H9 (cell line): ENCODE results near the gene TEKT3. TPM values are rescaled to one million over a fixed set of nuclear protein-coding genes. Genes with fewer than 3 reads are reported as not detected.

Experiments used
- DNase-seq: peaks from one replicate; pipeline ENCODE4 v3.0.0-alpha.2; 2017
- H2AFZ ChIP-seq: one replicate; pipeline ENCODE4 v1.6.1; 2013; ENCODE audit warnings: mild to moderate bottlenecking, low read length, control low read depth, moderate library complexity
- H2AK5ac ChIP-seq: 2 replicates; pipeline ENCODE4 v1.6.1; 2013; ENCODE audit warnings: low read length, control low read depth, mixed read lengths; ENCODE audit not compliant: insufficient read length
- H2BK120ac ChIP-seq: one replicate; pipeline ENCODE4 v1.6.1; 2013; ENCODE audit warnings: low read depth, mild to moderate bottlenecking, low read length, control low read depth, inconsistent platforms; ENCODE audit not compliant: poor library complexity, severe bottlenecking
- H2BK12ac ChIP-seq: 2 replicates; pipeline ENCODE4 v1.6.1; 2013; ENCODE audit warnings: low read length, control low read depth, mixed read lengths, low read depth; ENCODE audit not compliant: insufficient read length
- H2BK15ac ChIP-seq: 2 replicates; pipeline ENCODE4 v1.6.1; 2013; ENCODE audit warnings: low read depth, low read length, control low read depth
- H2BK20ac ChIP-seq: one replicate; pipeline ENCODE4 v1.6.1; 2013; ENCODE audit warnings: low read depth, mild to moderate bottlenecking, low read length, control low read depth, inconsistent platforms; ENCODE audit not compliant: poor library complexity, severe bottlenecking
- H2BK5ac ChIP-seq: 2 replicates; pipeline ENCODE4 v1.6.1; 2013; ENCODE audit warnings: low read length, control low read depth, mixed read lengths; ENCODE audit not compliant: insufficient read length
- H3K14ac ChIP-seq: 2 replicates; pipeline ENCODE4 v1.6.1; 2013; ENCODE audit warnings: low read length, control low read depth; ENCODE audit not compliant: insufficient read depth
- H3K18ac ChIP-seq: 2 replicates; pipeline ENCODE4 v1.6.1; 2013; ENCODE audit warnings: low read depth, mild to moderate bottlenecking, mixed read lengths, low read length, control low read depth; ENCODE audit not compliant: insufficient read length
- H3K23ac ChIP-seq: 2 replicates; pipeline ENCODE4 v1.6.1; 2013; ENCODE audit warnings: low read length, control low read depth, mixed read lengths, low read depth; ENCODE audit not compliant: insufficient read length
- H3K23me2 ChIP-seq: 2 replicates; pipeline ENCODE4 v1.6.1; 2013; ENCODE audit warnings: low read depth, mild to moderate bottlenecking, mixed read lengths, low read length, control low read depth; ENCODE audit not compliant: insufficient read length, poor library complexity, severe bottlenecking
- H3K27ac ChIP-seq: 2 replicates; pipeline ENCODE4 v1.5.1; 2013; ENCODE audit warnings: low read length, control low read depth, mixed read lengths, low read depth; ENCODE audit not compliant: insufficient read length
- H3K27me3 ChIP-seq: 2 replicates; pipeline ENCODE4 v1.6.1; 2013; ENCODE audit warnings: low read length, control low read depth, inconsistent platforms; ENCODE audit not compliant: insufficient read depth
- H3K4ac ChIP-seq: 2 replicates; pipeline ENCODE4 v1.6.1; 2013; ENCODE audit warnings: low read depth, mild to moderate bottlenecking, control low read depth, inconsistent platforms, low read length, moderate library complexity
- H3K4me1 ChIP-seq: 2 replicates; pipeline ENCODE4 v1.6.1; 2013; ENCODE audit warnings: low read length, control low read depth, inconsistent platforms; ENCODE audit not compliant: insufficient read depth
- H3K4me2 ChIP-seq: 2 replicates; pipeline ENCODE4 v1.6.1; 2013; ENCODE audit warnings: low read length, control low read depth, mixed read lengths; ENCODE audit not compliant: insufficient read length, insufficient read depth
- H3K56ac ChIP-seq: 2 replicates; pipeline ENCODE4 v1.6.1; 2013; ENCODE audit warnings: low read depth, mild to moderate bottlenecking, mixed read lengths, low read length, control low read depth; ENCODE audit not compliant: insufficient read length
- H3K79me1 ChIP-seq: 2 replicates; pipeline ENCODE4 v1.6.1; 2013; ENCODE audit warnings: low read depth, mild to moderate bottlenecking, moderate library complexity, low read length, control low read depth, inconsistent platforms; ENCODE audit not compliant: insufficient read depth, poor library complexity, severe bottlenecking
- H3K79me2 ChIP-seq: 2 replicates; pipeline ENCODE4 v1.6.1; 2013; ENCODE audit warnings: low read length, control low read depth, inconsistent platforms; ENCODE audit not compliant: insufficient read depth
- H3K9ac ChIP-seq: 2 replicates; pipeline ENCODE4 v1.6.1; 2013; ENCODE audit warnings: low read length, control low read depth, mixed read lengths; ENCODE audit not compliant: insufficient read length; ENCODE audit errors: extremely low read depth
- H3K9me3 ChIP-seq: one replicate; pipeline ENCODE4 v1.6.1; 2013; ENCODE audit warnings: low read depth, low read length, inconsistent platforms; ENCODE audit not compliant: control insufficient read depth
- H3T11ph ChIP-seq: one replicate; pipeline ENCODE4 v1.6.1; 2013; ENCODE audit warnings: mild to moderate bottlenecking, low read length, control low read depth, inconsistent platforms
- H4K20me1 ChIP-seq: one replicate; pipeline ENCODE4 v1.6.1; 2013; ENCODE audit not compliant: control insufficient read depth, insufficient read length, insufficient read depth
- H4K5ac ChIP-seq: 2 replicates; pipeline ENCODE4 v1.6.1; 2013; ENCODE audit warnings: low read depth, mild to moderate bottlenecking, mixed read lengths, low read length, control low read depth; ENCODE audit not compliant: insufficient read length
- H4K8ac ChIP-seq: replicated peaks from 2 replicates; pipeline ENCODE4 v1.6.1; 2013; ENCODE audit warnings: low read length, control low read depth, mixed read lengths, low read depth; ENCODE audit not compliant: insufficient read length
- H4K91ac ChIP-seq: 2 replicates; pipeline ENCODE4 v1.6.1; 2013; ENCODE audit warnings: low read depth, mild to moderate bottlenecking, moderate library complexity, mixed read lengths, low read length, control low read depth; ENCODE audit not compliant: insufficient read length
- H3K27ac Mint-ChIP-seq, 3 experiments: 2 replicates in 2 of 3; 3 replicates in 1 of 3; pipeline ENCODE4 v1.8.0; 2020 to 2021; ENCODE audit warnings: mixed read lengths in 3 of 3, mild to moderate bottlenecking in 1 of 3, moderate library complexity in 1 of 3
- H3K27me3 Mint-ChIP-seq: 2 replicates; pipeline ENCODE4 v1.8.0; 2021; ENCODE audit warnings: low read depth, mild to moderate bottlenecking, moderate library complexity, mixed read lengths
- H3K36me3 Mint-ChIP-seq, 3 experiments: 2 replicates in 2 of 3; 3 replicates in 1 of 3; pipeline ENCODE4 v1.8.0; 2020 to 2021; ENCODE audit warnings: low read depth in 3 of 3, mixed read lengths in 3 of 3; ENCODE audit not compliant: insufficient read depth in 1 of 3
- H3K4me1 Mint-ChIP-seq, 2 experiments: 2 replicates each; pipeline ENCODE4 v1.8.0; 2020; ENCODE audit warnings: mixed read lengths in 2 of 2
- H3K4me3 Mint-ChIP-seq, 2 experiments: 2 replicates in 1 of 2; 3 replicates in 1 of 2; pipeline ENCODE4 v1.8.0; 2020 to 2021; ENCODE audit warnings: mild to moderate bottlenecking in 2 of 2, mixed read lengths in 2 of 2, moderate library complexity in 1 of 2
- H3K9me3 Mint-ChIP-seq, 2 experiments: 2 replicates in 1 of 2; 3 replicates in 1 of 2; pipeline ENCODE4 v1.8.0; 2020; ENCODE audit warnings: mild to moderate bottlenecking in 2 of 2, mixed read lengths in 2 of 2, moderate library complexity in 1 of 2
- WGBS: extraction: QIAGEN DNeasy Blood & Tissue Kit; methylation state at CpG from one replicate; pipeline ENCODE4 v1.1.7; 2013; ENCODE audit warnings: missing lambda C conversion rate, low lambda C conversion rate, mixed read lengths; ENCODE audit not compliant: insufficient read length; ENCODE audit errors: extremely low coverage; 5-methylcytosine and 5-hydroxymethylcytosine counted together
- total RNA-seq: library from RNA; stranded (reverse); gene quantifications from 2 replicates; pipeline ENCODE4 v1.2.1, GENCODE V29; 2021
- TF ChIP-seq, protein P1 (sequence below): fragments of 200-600 bp; sonication (generic); conservative IDR thresholded peaks from 3 replicates; pipeline ENCODE4 v1.8.0; 2021; ENCODE audit warnings: antibody characterized with exemption, mild to moderate bottlenecking

Gene TEKT3
- total RNA-seq, 1 experiment from 2014 or later = 0.42 TPM

- peaks cover 85% of the 10 kb centered on the region for H3K27me3 Mint-ChIP-seq
These were observed 74.9 kb downstream of the TEKT3 start for GRCh38 chr17:15266325-15267125.

More at GRCh38 chr17:15266325-15267125, 74.9 kb downstream of the TEKT3 start:
- Histone ChIP-seq H2BK20ac (no peak overlapping the region), H4K20me1 (no peaks in the 10 kb centered on the region), H2BK12ac (no peak overlapping the region), H3K18ac (no peak overlapping the region), H3K9ac (no peak overlapping the region), H3K27ac (no peak overlapping the region), H3K9me3 (no peaks in the 10 kb centered on the region), H3K23me2 (peaks cover 14% of the 10 kb centered on the region), H3K14ac (no peak overlapping the region), H3T11ph (no peak overlapping the region), H3K27me3 (peaks cover 24% of the 10 kb centered on the region), H3K56ac (no peak overlapping the region), H3K23ac (no peak overlapping the region), H2AK5ac (no peak overlapping the region), H4K91ac (no peak overlapping the region), H4K5ac (no peak overlapping the region), H3K4me1 (no peaks in the 10 kb centered on the region), H2BK120ac (no peak overlapping the region), H3K4me2 (no peak overlapping the region), H2BK5ac (no peak overlapping the region), H3K4ac (no peak overlapping the region), H2AFZ (no peak overlapping the region), H3K79me2 (no peaks in the 10 kb centered on the region), H2BK15ac (no peak overlapping the region), H4K8ac (no peak overlapping the region), H3K79me1 (no peaks in the 10 kb centered on the region)
- TF ChIP-seq, protein P1, sequence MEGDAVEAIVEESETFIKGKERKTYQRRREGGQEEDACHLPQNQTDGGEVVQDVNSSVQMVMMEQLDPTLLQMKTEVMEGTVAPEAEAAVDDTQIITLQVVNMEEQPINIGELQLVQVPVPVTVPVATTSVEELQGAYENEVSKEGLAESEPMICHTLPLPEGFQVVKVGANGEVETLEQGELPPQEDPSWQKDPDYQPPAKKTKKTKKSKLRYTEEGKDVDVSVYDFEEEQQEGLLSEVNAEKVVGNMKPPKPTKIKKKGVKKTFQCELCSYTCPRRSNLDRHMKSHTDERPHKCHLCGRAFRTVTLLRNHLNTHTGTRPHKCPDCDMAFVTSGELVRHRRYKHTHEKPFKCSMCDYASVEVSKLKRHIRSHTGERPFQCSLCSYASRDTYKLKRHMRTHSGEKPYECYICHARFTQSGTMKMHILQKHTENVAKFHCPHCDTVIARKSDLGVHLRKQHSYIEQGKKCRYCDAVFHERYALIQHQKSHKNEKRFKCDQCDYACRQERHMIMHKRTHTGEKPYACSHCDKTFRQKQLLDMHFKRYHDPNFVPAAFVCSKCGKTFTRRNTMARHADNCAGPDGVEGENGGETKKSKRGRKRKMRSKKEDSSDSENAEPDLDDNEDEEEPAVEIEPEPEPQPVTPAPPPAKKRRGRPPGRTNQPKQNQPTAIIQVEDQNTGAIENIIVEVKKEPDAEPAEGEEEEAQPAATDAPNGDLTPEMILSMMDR = no peak
- Mint-ChIP-seq H3K9me3 (no peaks in the 10 kb centered on the region; a peak in 1 of 5 replicates), H3K27ac (no peak overlapping the region), H3K4me3 (no peak overlapping the region), H3K4me1 (peaks cover 14 to 16% of the 10 kb centered on the region in 2 experiments), H3K36me3 (no peaks in the 10 kb centered on the region)
- peak; percentile 24 for DNase-seq
- no CpG with 5 or more reads among the region's 13 CpGs for WGBS
